ENCODE measurements around the gene IL1RAPL2.
"Not testable (repeated sequence)": the region's sequence is repeated elsewhere in the genome, so short reads cannot be mapped to it uniquely, and the experiment has no call there.

IL1RAPL2 gene

GRCh38 chrX:104565791-104566680 is at the start of gene IL1RAPL2:
TSS of gene IL1RAPL2 (plus strand) at chrX:104566199.
- DNase-seq: peak in 1 of 14 donors; percentile 0

GRCh38 chrX:104522386-104522785 is 43.6 kb upstream of the IL1RAPL2 start:
- no peak for DNase-seq

- no peak for DNase-seq
Observed at GRCh38 chrX:104523858-104524257, 42.1 kb upstream of the IL1RAPL2 start.

GRCh38 chrX:104539081-104539480 is 26.9 kb upstream of the IL1RAPL2 start:
- DNase-seq: no peak

- not testable (repeated sequence) for DNase-seq
Observed at GRCh38 chrX:104542447-104542846, 23.6 kb upstream of the IL1RAPL2 start.

DNA sequence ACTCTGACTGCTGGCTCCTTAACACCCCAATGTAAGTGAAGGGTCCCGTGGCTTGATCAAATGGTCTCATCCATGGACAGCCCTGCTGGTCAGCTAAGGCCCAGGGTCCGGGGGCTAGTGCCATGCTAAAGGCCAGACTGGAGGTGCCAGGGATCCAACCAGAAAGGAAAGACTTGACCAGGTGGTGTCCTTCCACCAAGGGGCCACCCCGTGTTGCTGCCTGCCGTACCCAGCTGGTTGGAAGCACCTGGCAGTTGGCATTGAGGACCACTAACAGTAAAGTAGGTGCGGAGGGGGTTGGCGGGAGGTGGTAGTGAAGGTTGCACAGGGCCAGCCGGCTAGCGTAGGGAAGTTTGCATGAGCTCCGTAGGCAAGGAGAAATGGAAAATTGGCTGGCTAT is 1.7 kb upstream of the IL1RAPL2 start:
- DNase-seq: no peak

GRCh38 chrX:104564921-104565703 is 887 bp upstream of the IL1RAPL2 start:
- no peak for DNase-seq

GRCh38 chrX:104566681-104567501 is 892 bp downstream of the IL1RAPL2 start:
- DNase-seq: no peak

DNA sequence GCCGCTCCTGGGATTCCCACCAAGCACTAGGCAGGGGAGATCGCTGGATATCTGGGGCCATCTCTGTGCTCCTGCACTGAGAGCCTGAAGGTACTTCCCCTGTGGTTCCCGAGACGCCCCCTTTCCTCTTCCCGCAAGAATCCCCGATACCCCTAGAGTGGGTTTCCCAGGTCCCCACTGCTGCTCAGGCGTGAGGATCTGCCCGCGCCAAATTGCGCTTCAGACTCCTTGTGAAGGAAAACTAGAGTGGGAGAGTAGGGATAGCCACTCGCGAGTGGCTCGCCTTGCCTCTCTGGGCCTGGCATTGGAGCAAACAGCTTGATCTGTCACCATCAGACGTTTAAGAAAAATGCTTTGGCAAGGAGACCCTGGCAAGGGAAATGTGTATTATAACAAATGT is 1.5 kb downstream of the IL1RAPL2 start:
- no peak for DNase-seq

- DNase-seq: peak in 1 of 14 donors; percentile 0
Observed at GRCh38 chrX:104568304-104568915, 2.4 kb downstream of the IL1RAPL2 start.

DNA sequence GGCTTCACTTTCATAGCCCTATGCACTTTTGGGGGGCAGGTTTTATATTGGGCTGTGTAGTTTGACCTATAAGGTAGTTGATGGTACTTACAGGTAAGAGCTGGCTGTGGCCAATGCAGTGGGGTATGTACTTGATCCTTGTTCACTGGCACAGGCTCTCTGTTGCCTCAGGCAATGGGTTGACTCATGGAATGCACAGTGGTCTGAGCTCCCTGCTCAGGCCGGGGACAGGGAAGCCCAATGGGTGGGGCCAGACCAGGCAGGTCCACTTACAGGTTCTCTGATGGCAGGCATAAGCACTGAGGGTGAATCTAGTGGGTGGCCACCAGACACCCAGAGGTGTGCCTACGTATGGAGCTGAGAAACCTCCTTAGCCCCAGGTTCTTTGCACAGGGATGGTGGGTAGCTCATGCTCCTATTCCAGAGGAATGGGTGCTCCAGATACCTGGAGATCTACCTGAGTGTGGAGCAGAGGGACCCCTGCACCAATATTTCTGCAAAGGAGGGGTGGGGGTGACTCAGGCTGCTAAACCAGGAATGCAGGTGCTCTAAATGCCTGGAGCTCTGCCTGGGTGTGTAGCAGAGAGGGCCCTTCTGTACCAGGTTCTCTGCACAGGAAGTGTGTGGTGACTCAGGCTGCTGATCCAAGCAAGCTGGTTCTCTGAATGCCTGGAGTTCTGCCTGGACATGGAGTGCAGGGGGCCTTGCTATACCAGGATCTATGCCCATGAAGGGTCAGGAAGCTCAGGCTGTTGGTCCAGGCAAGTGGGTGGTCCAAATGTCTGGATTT is 52.3 kb downstream of the IL1RAPL2 start:
- DNase-seq: no peak

DNA sequence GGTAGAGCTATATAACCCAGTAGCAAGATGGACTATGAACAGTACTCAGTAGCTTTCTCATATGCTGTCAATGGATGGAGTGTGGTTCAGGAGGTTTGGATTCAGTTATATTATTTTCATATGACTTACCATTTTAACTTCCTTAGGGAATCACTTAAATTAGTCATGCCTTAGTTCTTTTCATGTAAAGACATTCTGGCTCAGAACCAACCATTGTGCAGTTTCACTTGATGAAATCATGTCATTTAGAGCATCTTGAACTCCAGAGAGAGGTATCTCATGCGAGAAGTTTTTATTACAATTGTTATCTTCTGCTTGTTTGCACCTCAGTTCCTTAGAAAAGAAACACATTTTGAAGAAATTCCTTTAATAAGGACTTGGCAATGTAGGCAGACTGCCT is 55.8 kb downstream of the IL1RAPL2 start:
- DNase-seq: no peak

DNA sequence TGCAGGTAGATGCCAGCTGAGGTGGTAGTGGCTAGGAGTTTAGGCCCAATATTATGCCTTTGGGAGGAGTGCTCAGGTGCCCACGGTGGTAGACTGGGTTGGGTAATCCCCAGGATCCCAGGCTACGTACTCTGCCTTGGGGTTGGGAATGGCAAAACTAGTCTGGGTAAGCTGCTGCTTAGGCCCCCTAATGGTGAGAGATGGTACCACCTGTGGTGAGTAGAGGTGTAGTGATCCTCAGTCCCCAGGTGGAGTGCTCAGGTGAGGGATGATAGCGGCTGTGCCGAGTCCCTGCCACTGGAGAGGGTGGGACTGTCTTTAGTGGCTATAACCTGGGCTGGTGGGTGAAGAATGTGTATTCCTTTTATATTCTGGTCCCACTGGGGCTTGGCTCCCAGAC is 75.2 kb downstream of the IL1RAPL2 start:
- no peak for DNase-seq

DNA sequence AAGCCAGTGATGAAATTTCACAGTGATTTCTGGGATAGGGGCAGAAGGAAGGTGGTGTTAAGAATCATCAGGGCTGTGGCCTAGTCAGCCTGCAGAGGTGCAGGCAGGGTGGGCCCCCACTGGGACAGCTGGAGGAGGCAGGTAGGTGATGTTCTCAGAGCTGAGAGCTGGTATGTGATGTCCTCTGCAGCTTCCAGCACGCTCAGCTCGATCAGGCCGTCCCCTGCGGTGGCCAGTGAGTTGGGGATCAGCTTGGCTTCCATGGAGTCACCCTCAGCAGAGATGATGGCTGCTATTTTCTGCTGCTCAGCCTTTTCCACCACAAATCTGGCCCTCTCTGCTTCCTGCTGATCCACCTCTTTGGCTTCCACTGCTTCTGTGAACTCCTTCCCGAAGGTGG is 81.1 kb downstream of the IL1RAPL2 start:
- DNase-seq: no peak

GRCh38 chrX:104659005-104659744 is 93.2 kb downstream of the IL1RAPL2 start:
- no peak for DNase-seq

DNA sequence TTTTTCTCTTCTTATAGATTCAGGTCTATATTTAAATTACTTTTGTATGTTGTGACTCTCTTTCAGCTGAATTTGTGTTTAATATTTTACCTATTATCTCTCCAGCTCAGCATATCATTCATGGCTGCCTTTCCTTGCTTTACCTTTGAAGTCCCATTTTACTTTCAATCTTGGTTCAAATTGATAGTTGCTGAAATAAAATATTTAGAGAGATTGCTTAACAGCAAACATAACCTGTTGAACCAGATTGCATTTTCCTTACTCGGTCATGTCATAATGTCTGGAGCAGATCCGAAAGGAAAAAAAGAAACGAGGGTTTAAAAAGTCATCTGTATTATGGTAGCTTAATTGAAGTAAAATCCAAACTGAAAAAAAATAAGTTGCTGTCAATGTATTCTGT is 94.1 kb downstream of the IL1RAPL2 start:
- DNase-seq: no peak

DNA sequence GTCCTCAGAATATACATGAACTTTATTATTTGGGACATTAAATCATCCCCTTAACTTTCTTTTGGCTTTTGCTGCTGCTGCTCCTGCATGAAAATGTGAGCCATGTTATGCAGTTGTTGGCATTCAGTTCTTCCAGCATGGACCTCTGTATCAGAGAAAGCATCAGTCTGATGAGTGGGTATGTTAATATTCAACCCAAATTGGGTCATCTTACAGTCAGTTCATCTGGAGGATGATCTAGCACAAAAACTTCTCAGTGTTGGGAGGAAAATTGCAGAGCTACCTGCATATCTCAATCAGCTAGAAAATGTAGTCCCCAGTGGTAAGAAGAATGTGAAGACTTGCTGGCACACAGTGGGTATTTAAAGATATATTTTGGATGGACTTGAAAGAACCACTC is 96.7 kb downstream of the IL1RAPL2 start:
- no peak for DNase-seq

DNA sequence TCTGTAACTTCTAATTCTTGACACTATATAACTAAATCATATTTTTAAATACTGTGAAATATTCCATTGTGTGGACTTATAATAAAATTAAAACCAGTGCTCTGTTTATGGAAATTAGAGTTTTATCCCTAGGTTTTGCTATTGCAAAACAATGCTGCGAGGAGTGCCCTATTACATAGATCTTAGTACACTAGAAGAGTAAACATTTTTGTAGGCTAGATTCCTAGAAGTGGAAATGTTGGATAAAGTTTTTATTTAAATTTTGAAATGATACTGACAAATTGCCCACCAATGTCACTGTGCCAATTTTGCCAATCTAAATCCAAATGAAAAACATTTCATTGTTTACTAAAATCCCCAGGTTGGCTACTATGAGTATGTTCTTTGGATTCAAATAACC is 99.7 kb downstream of the IL1RAPL2 start:
- no peak for DNase-seq

- DNase-seq: no peak
Observed at GRCh38 chrX:104668550-104668949, 102.6 kb downstream of the IL1RAPL2 start.

GRCh38 chrX:104669063-104669462 is 103.1 kb downstream of the IL1RAPL2 start:
- no peak for DNase-seq

DNA sequence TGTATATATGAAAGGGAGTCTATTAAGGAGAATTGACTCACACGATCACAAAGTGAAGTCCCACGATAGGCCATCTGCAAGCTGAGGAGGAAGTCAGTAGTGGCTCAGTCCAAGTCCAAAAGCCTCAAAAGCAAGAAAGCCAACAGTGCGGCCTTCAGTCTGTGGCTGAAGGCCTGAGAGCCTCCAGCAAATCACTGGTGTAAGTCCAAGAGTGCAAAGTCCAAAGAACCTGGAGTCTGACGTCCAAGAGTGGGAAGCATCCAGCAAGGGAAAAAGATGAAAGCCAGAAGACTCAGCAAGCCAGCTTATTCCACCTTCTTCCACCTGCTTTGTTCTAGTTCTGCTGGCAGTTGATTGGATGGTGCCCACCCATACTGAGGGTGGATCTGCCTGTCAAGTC is 104.1 kb downstream of the IL1RAPL2 start:
- no peak for DNase-seq
